ENCODE measurements around the gene PAGE4.

The PAGE4 gene

GRCh38 chrX:49878834-49879655 lies 49.9 kb downstream of the PAGE4 start, which contains the start of gene USP27X:
Gene USP27X (plus strand): TSS chrX:49879484. CDS start chrX:49880308, 824 bp downstream.
- Histone ChIP-seq H3K36me3 (ENCODE audit: insufficient read depth, low read length) (peaks cover 2% of the 10 kb centered on the region), H3K4me1 (ENCODE audit: insufficient read depth, low read length) (peaks cover 3% of the 10 kb centered on the region), H3K4me3 (ENCODE audit: low read length) (peak within 1 kb of the TSS; percentile 39), H3K27me3 (ENCODE audit: insufficient read depth, low read length) (no peaks in the 10 kb centered on the region), H2AFZ (ENCODE audit: low read depth, low read length) (peak within 1 kb of the TSS; percentile 43), H3K9me3 (ENCODE audit: low read length) (no peaks in the 10 kb centered on the region)

GRCh38 chrX:49879656-49880277 lies 50.7 kb downstream of the PAGE4 start:
- Histone ChIP-seq H3K36me3 (ENCODE audit: insufficient read depth, low read length) (peaks cover 2% of the 10 kb centered on the region), H3K4me1 (ENCODE audit: insufficient read depth, low read length) (peaks cover 3% of the 10 kb centered on the region), H2AFZ (ENCODE audit: low read depth, low read length) (no peak overlapping the region), H3K27me3 (ENCODE audit: insufficient read depth, low read length) (no peaks in the 10 kb centered on the region), H3K9me3 (ENCODE audit: low read length) (no peaks in the 10 kb centered on the region), H3K4me3 (ENCODE audit: low read length) (peak overlapping the region; percentile 39)

GRCh38 chrX:49880668-49881067 lies 51.6 kb downstream of the PAGE4 start:
- H3K4me1 ChIP-seq (ENCODE audit: insufficient read depth, low read length), result peaks cover 3% of the 10 kb centered on the region
- H3K9me3 ChIP-seq (ENCODE audit: low read length), result no peaks in the 10 kb centered on the region
- H2AFZ ChIP-seq (ENCODE audit: low read depth, low read length), result no peak overlapping the region
- H3K27me3 ChIP-seq (ENCODE audit: insufficient read depth, low read length), result no peaks in the 10 kb centered on the region
- H3K4me3 ChIP-seq (ENCODE audit: low read length), result no peak overlapping the region
- peaks cover 2% of the 10 kb centered on the region for H3K36me3 ChIP-seq (ENCODE audit: insufficient read depth, low read length)
